Effector memory CD4-positive, alpha-beta T cell (primary cell): ENCODE data around the gene SLC16A3.

Experiments used
- DNase-seq, 3 donors: peaks; one replicate each; pipeline ENCODE4 v3.0.0-alpha.2; 2020
- H3K27ac ChIP-seq: 2 replicates; pipeline ENCODE4 v1.7.0; 2013; ENCODE audit warnings: mild to moderate bottlenecking, low read length, moderate library complexity; ENCODE audit not compliant: insufficient read depth, poor library complexity, severe bottlenecking
- H3K27me3 ChIP-seq: replicated peaks from 2 replicates; pipeline ENCODE4 v1.7.0; 2013; ENCODE audit warnings: mild to moderate bottlenecking, low read length; ENCODE audit not compliant: insufficient read depth, control insufficient read depth, poor library complexity, severe bottlenecking
- H3K36me3 ChIP-seq: 2 replicates; pipeline ENCODE4 v1.7.0; 2013; ENCODE audit warnings: mild to moderate bottlenecking, low read length, moderate library complexity; ENCODE audit not compliant: control insufficient read depth, insufficient read depth
- H3K4me1 ChIP-seq: 2 replicates; pipeline ENCODE4 v1.7.0; 2013; ENCODE audit warnings: low read length, mild to moderate bottlenecking; ENCODE audit not compliant: control insufficient read depth, insufficient read depth, poor library complexity, severe bottlenecking
- H3K4me3 ChIP-seq: 2 replicates; pipeline ENCODE4 v1.7.0; 2013; ENCODE audit warnings: low read length, low read depth, mild to moderate bottlenecking; ENCODE audit not compliant: insufficient read depth, poor library complexity, severe bottlenecking
- H3K9me3 ChIP-seq: 2 replicates; pipeline ENCODE4 v1.7.0; 2013; ENCODE audit warnings: mild to moderate bottlenecking, low read length, moderate library complexity; ENCODE audit not compliant: control insufficient read depth

The SLC16A3 gene

DNA sequence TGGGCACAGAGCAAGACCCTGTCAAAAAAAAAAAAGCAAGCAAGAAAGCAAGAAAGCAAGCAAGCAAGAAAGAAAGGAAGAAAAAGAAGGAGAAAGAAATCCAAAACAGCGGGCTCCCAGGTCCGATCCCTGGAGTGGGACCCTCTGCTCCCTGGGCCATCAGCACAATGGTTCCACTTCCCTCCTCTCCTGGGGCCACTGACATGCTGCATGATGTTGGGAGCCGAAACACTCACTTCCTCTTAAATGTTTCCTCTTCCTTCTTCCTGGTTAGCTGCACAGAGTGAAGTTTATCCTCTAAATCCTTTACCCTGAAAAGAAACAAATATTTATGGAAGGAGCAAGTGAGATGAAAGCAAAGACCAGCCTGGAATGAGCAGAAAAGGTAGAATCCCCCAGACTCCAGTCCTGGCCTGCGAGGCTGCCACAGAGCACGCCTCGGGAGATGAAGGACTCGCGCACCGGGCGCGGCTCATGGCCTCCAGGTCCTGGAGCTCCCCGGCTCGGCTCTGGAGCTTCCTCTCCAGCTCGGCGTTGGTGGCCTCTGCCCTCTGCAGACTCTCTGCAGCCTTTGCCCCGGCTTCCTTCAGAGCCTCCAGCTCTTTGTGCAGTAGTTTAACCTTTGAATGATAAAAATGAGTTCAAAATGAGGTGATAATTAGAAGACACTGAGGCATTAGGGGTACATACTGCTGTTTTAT lies 35.2 kb upstream of the SLC16A3 start:
- DNase-seq, result no peak
- H3K27ac ChIP-seq, result no peak overlapping the region
- H3K4me3 ChIP-seq, result no peak overlapping the region
- no peaks in the 10 kb centered on the region for H3K9me3 ChIP-seq
- peaks cover 22% of the 10 kb centered on the region for H3K36me3 ChIP-seq
- peaks cover 8% of the 10 kb centered on the region for H3K4me1 ChIP-seq
- no peaks in the 10 kb centered on the region for H3K27me3 ChIP-seq

- Histone ChIP-seq H3K36me3 (peaks cover 22% of the 10 kb centered on the region), H3K9me3 (no peaks in the 10 kb centered on the region), H3K27ac (no peak overlapping the region)
Measured at GRCh38 chr17:82194765-82195164, 34.1 kb upstream of the SLC16A3 start.

DNA sequence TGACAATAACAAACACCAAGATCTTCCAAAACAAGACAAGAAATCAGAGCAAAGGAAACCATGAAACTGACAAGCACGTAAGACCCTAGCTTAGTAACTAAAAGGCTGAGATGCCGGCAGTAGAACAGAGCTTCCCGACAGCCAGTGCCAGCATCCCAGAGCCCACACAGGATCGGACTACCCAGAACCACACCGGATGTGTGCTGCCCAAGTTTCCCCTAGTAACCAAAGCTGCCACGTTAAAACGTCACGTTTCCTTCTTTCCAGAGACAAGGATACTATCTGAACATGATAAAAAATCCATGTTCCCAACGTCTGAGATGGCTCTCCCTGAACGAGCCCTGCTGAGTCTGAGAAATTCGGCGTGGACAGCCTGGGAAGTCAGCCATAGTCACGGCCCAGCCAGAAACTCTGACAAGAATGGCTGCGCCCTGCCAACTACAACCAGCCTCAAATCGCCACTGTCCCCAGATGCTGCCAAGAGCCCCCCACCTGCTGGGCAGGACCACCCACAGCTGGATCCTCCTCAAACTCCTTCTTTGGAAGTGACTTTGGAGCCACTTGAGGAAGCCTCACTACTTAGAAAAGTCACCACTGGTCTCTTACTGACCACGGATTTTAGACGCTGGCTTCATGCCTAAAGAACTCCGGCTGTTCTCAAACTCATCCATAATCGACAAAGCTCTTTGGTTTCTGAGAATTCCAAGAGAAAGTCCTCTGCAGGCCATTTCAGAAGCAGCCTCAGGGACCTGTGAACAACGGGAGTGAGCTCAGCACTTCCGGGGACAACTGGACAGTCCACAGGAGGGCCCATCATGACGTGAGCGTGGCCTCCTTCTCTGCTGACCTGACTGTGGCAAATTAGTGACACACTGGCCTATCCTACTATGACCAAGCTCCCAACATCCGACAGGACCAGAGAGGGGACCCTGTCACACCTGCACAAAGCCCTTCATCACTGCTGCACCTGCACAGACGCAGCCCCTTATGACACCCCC lies 32.9 kb upstream of the SLC16A3 start:
- DNase-seq, result no peak
- H3K9me3 ChIP-seq, result no peaks in the 10 kb centered on the region

More at GRCh38 chr17:82194765-82195164, 34.1 kb upstream of the SLC16A3 start:
- Histone ChIP-seq H3K4me1 (peaks cover 12% of the 10 kb centered on the region), H3K4me3 (no peak overlapping the region), H3K27me3 (no peaks in the 10 kb centered on the region)
- no peak for DNase-seq

GRCh38 chr17:82198092-82198491 lies 30.8 kb upstream of the SLC16A3 start:
- no peak for DNase-seq
- Histone ChIP-seq H3K4me3 (no peak overlapping the region), H3K9me3 (no peaks in the 10 kb centered on the region), H3K4me1 (peaks cover 28% of the 10 kb centered on the region), H3K27me3 (no peaks in the 10 kb centered on the region), H3K36me3 (peaks cover 16% of the 10 kb centered on the region), H3K27ac (no peak overlapping the region)

More for the DNA sequence above, 32.9 kb upstream of the SLC16A3 start:
- Histone ChIP-seq H3K4me1 (peaks cover 21% of the 10 kb centered on the region), H3K36me3 (peaks cover 22% of the 10 kb centered on the region), H3K27ac (no peak overlapping the region), H3K4me3 (no peak overlapping the region), H3K27me3 (no peaks in the 10 kb centered on the region)

- H3K27ac ChIP-seq, result no peak overlapping the region
- H3K27me3 ChIP-seq, result no peaks in the 10 kb centered on the region
- peaks cover 9% of the 10 kb centered on the region for H3K36me3 ChIP-seq
- H3K9me3 ChIP-seq, result no peaks in the 10 kb centered on the region
- peaks cover 28% of the 10 kb centered on the region for H3K4me1 ChIP-seq
- no peak for DNase-seq
- H3K4me3 ChIP-seq, result no peak overlapping the region
Measured at GRCh38 chr17:82199496-82199895, 29.3 kb upstream of the SLC16A3 start.

GRCh38 chr17:82200135-82200534 lies 28.7 kb upstream of the SLC16A3 start:
- Histone ChIP-seq H3K4me1 (peaks cover 28% of the 10 kb centered on the region), H3K27ac (peak overlapping the region; percentile 56), H3K27me3 (no peaks in the 10 kb centered on the region), H3K9me3 (no peaks in the 10 kb centered on the region), H3K36me3 (peaks cover 2% of the 10 kb centered on the region), H3K4me3 (no peak overlapping the region)
- no peak for DNase-seq

DNA sequence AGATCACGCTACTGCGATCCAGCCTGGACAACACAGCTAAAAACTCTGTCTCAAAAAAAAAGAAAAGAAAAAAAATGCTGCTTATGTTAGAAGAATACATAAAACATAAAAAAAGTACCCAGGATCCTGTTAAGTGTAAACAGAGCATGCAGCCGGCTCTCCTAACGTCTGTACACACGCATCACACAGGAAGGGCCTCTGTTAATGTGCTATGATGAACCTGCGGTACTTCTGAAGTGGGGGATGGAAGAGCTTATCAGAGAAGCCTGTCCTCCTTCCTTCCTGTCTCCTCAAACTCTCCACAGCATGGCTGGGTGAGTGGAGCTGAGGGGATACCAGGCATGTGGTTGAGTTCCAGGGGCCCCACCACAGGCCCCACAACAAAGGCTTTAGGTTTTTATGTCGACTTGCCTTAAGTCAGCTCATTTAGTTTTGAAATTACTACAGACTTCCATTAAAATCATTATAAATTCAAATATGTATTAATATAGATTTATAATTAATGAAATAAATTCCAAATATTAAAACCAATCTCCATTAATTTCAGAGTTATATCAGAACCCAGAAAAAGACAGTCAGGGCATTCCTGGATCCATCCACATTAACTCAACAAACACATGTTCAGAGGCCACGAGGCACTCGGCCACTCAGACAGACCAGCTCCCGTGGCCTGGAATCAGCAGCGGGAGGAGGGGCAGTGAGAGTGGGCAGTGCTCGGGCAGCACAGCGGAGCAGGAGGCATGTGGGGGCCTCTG lies 27.9 kb upstream of the SLC16A3 start:
- no peaks in the 10 kb centered on the region for H3K9me3 ChIP-seq
- H3K27ac ChIP-seq, result peak overlapping the region; percentile 56

GRCh38 chr17:82201498-82201910 lies 27.3 kb upstream of the SLC16A3 start:
- DNase-seq, result no peak
- Histone ChIP-seq H3K27me3 (no peaks in the 10 kb centered on the region), H3K4me1 (peaks cover 39% of the 10 kb centered on the region), H3K27ac (peak overlapping the region; percentile 56), H3K4me3 (no peak overlapping the region), H3K9me3 (no peaks in the 10 kb centered on the region), H3K36me3 (no peaks in the 10 kb centered on the region)

More for the DNA sequence above, 27.9 kb upstream of the SLC16A3 start:
- Histone ChIP-seq H3K27me3 (no peaks in the 10 kb centered on the region), H3K4me3 (no peak overlapping the region), H3K36me3 (no peaks in the 10 kb centered on the region), H3K4me1 (peaks cover 33% of the 10 kb centered on the region)
- peak; percentile 46 to 78 (median 54) for DNase-seq

DNA sequence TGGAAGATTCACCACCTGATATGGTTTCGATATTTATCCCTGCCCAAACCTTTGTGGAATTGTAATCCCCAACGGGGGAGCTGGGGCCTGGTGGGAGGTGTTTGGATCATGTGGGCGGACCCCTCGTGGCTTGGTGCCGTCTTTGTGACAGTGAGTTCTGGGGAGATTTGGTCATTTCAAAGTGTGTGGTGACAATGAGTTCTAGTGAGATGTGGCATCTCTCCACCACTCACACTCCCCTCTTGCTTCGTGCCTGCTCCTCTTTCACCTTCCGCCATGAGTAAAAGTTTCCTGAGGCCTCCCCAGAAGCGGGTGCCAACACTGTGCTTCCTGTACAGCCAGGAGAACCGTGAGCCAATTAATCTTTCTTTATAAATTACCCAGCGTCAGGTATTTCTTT lies 25.9 kb upstream of the SLC16A3 start:
- no peaks in the 10 kb centered on the region for H3K27me3 ChIP-seq
- no peak overlapping the region for H3K4me3 ChIP-seq
- peaks cover 38% of the 10 kb centered on the region for H3K4me1 ChIP-seq
- no peaks in the 10 kb centered on the region for H3K9me3 ChIP-seq
- no peaks in the 10 kb centered on the region for H3K36me3 ChIP-seq
- no peak for DNase-seq
- H3K27ac ChIP-seq, result no peak overlapping the region
